Measurements from ENCODE around the gene OTOS. TPM values are rescaled to one million over a fixed set of nuclear protein-coding genes. Genes with fewer than 3 reads are reported as not detected.

The OTOS gene
- total and polyA plus RNA-seq, 9 of the 15 experiments (the other 6 are each of a cell fraction or from before 2014, with no cell fraction given): not detected

DNA sequence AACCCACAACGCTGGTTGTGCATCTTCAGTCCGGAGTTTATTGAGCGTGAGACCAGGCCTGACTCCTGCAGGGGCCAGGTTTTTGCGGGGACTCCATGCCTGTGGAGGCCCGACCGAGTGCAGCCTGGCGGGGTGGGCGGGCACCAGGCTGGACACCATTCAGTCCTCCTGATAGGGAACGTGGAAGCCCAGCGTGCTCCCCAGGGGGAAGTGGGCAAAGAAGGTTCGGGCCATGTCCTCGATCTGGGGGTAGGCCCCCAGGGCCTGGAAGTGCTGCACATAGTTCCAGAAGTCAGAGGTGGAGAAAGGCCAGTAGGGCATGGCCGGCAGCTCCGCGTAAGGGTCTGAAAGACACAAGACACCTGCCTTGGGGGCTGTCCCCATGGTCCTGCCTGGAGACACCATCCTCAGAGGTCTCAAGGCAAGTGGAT, 1.4 kb downstream of the OTOS start:
- Histone ChIP-seq H3K27me3 (ENCODE audit: control insufficient read depth in 2 of 2, insufficient read depth in 2 of 2, low read length in 2 of 2) (peaks cover 0 to 49% of the 10 kb centered on the region in 2 experiments; a peak in 3 of 5 replicates), H3K79me2 (ENCODE audit: control insufficient read depth, insufficient read depth, low read length) (peaks cover 19% of the 10 kb centered on the region), H3K27ac (ENCODE audit: extremely low read depth, low read depth, low read length) (no peak overlapping the region), H4K20me1 (replicated peaks; ENCODE audit: control insufficient read depth, insufficient read depth, low read length) (no peaks in the 10 kb centered on the region), H3K36me3 (ENCODE audit: control insufficient read depth, insufficient read depth, low read length) (no peaks in the 10 kb centered on the region), H3K4me2 (ENCODE audit: insufficient read depth, low read length) (no peak overlapping the region), H3K9ac (ENCODE audit: insufficient read depth in 1 of 2, low read depth in 2 of 2, low read length in 2 of 2) (no peak overlapping the region), H3K9me1 (ENCODE audit: control insufficient read depth, insufficient read depth, low read length) (no peaks in the 10 kb centered on the region), H3K4me1 (replicated peaks in 1 of 2; ENCODE audit: control insufficient read depth in 2 of 2, insufficient read depth in 2 of 2, low read length in 2 of 2) (peaks cover 0 to 19% of the 10 kb centered on the region in 2 experiments; a peak in 2 of 5 replicates), H3K4me3 (no peak overlapping the region), H2AFZ (ENCODE audit: low read depth, low read length) (no peak overlapping the region), H3K9me3 (replicated peaks; ENCODE audit: control insufficient read depth, insufficient read depth, low read depth, low read length) (no peaks in the 10 kb centered on the region)
- ChIA-PET CTCF (ENCODE audit: low intra/inter-chr PET ratio) (no interaction called here), POLR2A (no interaction called here)
- no peak for ATAC-seq
- TF ChIP-seq, protein P1, sequence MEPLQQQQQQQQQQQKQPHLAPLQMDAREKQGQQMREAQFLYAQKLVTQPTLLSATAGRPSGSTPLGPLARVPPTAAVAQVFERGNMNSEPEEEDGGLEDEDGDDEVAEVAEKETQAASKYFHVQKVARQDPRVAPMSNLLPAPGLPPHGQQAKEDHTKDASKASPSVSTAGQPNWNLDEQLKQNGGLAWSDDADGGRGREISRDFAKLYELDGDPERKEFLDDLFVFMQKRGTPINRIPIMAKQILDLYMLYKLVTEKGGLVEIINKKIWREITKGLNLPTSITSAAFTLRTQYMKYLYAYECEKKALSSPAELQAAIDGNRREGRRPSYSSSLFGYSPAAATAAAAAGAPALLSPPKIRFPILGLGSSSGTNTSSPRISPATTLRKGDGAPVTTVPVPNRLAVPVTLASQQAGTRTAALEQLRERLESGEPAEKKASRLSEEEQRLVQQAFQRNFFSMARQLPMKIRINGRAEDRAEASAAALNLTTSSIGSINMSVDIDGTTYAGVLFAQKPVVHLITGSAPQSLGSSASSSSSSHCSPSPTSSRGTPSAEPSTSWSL (CRISPR knock-in tag; IDR thresholded peaks at IDR 0.05; ENCODE audit: borderline replicate concordance): no peak
- TF ChIP-seq MAZ (CRISPR knock-in tag; conservative IDR thresholded peaks at IDR 0.05 in 1 of 2, IDR thresholded peaks at IDR 0.05 in 1 of 2) (no peak), SMAD4 (CRISPR knock-in tag; conservative IDR thresholded peaks at IDR 0.05) (no peak), ZNF143 (CRISPR knock-in tag; IDR thresholded peaks at IDR 0.05) (no peak)
- BruUV-seq (replicated peaks): no TSS peak
- no peak for DNase-seq (ENCODE audit: extremely low read depth in 1 of 4, low spot score in 3 of 4)
- no peak for FAIRE-seq
- intact Hi-C loops (cut with micrococcal nuclease) (no loop called here), in situ Hi-C loops (cut with MboI) (no loop called here)
- 3% methylated on average over 8 of the region's 15 CpGs for WGBS (ENCODE audit: insufficient coverage, low coverage, missing lambda C conversion rate)
